Smooth muscle cell (in vitro differentiated cells): Measurements from ENCODE around the gene ZCCHC7. TPM values are rescaled to one million over a fixed set of nuclear protein-coding genes. Genes with fewer than 3 reads are reported as not detected.

Source experiments
- DNase-seq: peaks from one replicate; lab custom pipeline; 2025; ENCODE audit not compliant: unreplicated experiment; lab: John Stamatoyannopoulos, UW
- H2AFZ ChIP-seq: fragments of 200-600 bp; sonication (generic); 2 replicates; pipeline ENCODE4 v1.6.0; 2016; ENCODE audit warnings: antibody characterized with exemption, low read depth, mild to moderate bottlenecking
- H3F3A ChIP-seq: fragments of 200-600 bp; sonication (generic); 2 replicates; pipeline ENCODE4 v1.6.0; 2017; ENCODE audit warnings: antibody characterized with exemption, low read depth
- H3K27ac ChIP-seq: fragments of 200-600 bp; sonication (generic); 2 replicates; pipeline ENCODE4 v1.5.1; 2016; ENCODE audit warnings: low read depth, mild to moderate bottlenecking
- H3K27me3 ChIP-seq: fragments of 200-600 bp; sonication (generic); 2 replicates; pipeline ENCODE4 v1.6.1; 2016; ENCODE audit warnings: low read depth, mild to moderate bottlenecking
- H3K36me3 ChIP-seq: fragments of 200-600 bp; sonication (generic); 2 replicates; pipeline ENCODE4 v1.5.1; 2016; ENCODE audit warnings: low read depth
- H3K4me1 ChIP-seq: fragments of 200-600 bp; sonication (generic); 2 replicates; pipeline ENCODE4 v1.5.1; 2016; ENCODE audit warnings: low read depth
- H3K4me2 ChIP-seq: fragments of 200-600 bp; sonication (generic); 2 replicates; pipeline ENCODE4 v1.6.0; 2016; ENCODE audit warnings: mild to moderate bottlenecking
- H3K4me3 ChIP-seq: fragments of 200-600 bp; sonication (generic); 2 replicates; pipeline ENCODE4 v1.5.1; 2016; ENCODE audit warnings: mild to moderate bottlenecking
- H3K79me2 ChIP-seq: fragments of 200-600 bp; sonication (generic); 2 replicates; pipeline ENCODE4 v1.6.0; 2016; ENCODE audit warnings: low read depth, mild to moderate bottlenecking
- H3K9ac ChIP-seq: fragments of 200-600 bp; sonication (generic); 2 replicates; pipeline ENCODE4 v1.6.0; 2016; ENCODE audit warnings: low read depth
- H3K9me3 ChIP-seq: fragments of 200-600 bp; sonication (generic); replicated peaks from 2 replicates; pipeline ENCODE4 v1.5.1; 2016; ENCODE audit warnings: low read depth
- H4K20me1 ChIP-seq: fragments of 200-600 bp; sonication (generic); 2 replicates; pipeline ENCODE4 v1.6.0; 2016; ENCODE audit warnings: low read depth
- CTCF ChIP-seq: fragments of 200-600 bp; sonication (generic); IDR thresholded peaks from 2 replicates; pipeline ENCODE4 v1.5.1; 2017; ENCODE audit warnings: borderline replicate concordance, mild to moderate bottlenecking, antibody characterized with exemption; ENCODE audit not compliant: insufficient read depth, poor library complexity, severe bottlenecking
- WGBS: methylation state at CpG from one replicate; pipeline ENCODE4 v1.1.7; 2016; ENCODE audit warnings: low lambda C conversion rate; 5-methylcytosine and 5-hydroxymethylcytosine counted together
- polyA plus RNA-seq: library from polyadenylated mRNA; unstranded; fragments of >200 nt; fragmentation: Nextera tagmentation; extraction: Ambion mirVana; gene quantifications from 2 replicates; pipeline ENCODE4 v1.2.1, GENCODE V29; 2016
- total RNA-seq: library from RNA; depleted of rRNA; stranded (reverse); fragments of >200 nt; gene quantifications from 2 replicates; pipeline ENCODE4 v1.2.3, GENCODE V29; 2014

The ZCCHC7 gene
- total and polyA plus RNA-seq, 2 experiments from 2014 or later: 19.0 to 24.7 TPM

GRCh38 chr9:37348917-37349316, 228.5 kb downstream of the ZCCHC7 start:
- DNase-seq: no peak
- Histone ChIP-seq H3K27ac (no peak overlapping the region), H3K9ac (no peak overlapping the region), H3K4me2 (no peak overlapping the region), H3K4me1 (no peaks in the 10 kb centered on the region), H4K20me1 (no peaks in the 10 kb centered on the region), H2AFZ (no peak overlapping the region), H3K4me3 (no peak overlapping the region), H3F3A (no peaks in the 10 kb centered on the region), H3K9me3 (no peaks in the 10 kb centered on the region), H3K79me2 (no peaks in the 10 kb centered on the region), H3K27me3 (no peaks in the 10 kb centered on the region), H3K36me3 (no peaks in the 10 kb centered on the region)
- 96% methylated on average over 3 of the region's 3 CpGs for WGBS
- no peak for TF ChIP-seq CTCF

DNA sequence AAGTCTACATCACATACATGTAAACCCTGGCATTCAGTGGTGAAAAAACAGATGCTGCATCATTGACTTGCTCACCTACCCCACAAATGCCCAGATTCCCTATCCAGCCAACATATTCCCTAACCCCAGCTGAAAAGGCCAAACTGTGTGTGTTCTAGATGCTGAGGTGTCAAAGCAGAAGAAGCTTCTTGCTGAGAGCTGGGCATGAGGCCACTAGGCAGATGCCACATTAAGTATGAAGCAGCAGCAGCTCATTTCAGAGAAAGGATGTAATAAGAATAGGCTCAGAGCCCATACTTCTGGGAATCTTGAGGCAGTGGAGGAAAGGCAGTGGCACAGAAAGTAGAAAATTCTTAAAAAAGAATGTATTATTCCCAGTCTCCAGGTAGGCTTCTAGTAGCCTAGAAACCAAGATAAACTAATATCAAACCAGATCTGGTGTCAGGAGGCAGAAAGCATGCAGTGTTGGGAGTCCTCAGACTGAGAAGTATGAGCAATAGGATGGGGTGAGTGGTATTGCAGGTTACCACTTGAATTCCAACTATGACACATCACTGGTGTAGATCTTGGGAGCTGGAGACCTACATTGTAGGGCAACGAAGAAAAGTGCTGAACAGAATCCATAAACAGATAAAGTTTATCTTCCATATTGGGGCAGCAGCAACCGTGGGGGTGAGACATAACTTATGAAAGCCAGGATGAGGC, 230.3 kb downstream of the ZCCHC7 start:
- H3K27ac ChIP-seq: peak overlapping the region; percentile 8
- no peak overlapping the region for H3K4me2 ChIP-seq
- 84% methylated on average over 2 of the region's 2 CpGs for WGBS

GRCh38 chr9:37353791-37354190, 233.4 kb downstream of the ZCCHC7 start:
- DNase-seq: no peak
- Histone ChIP-seq H3F3A (no peaks in the 10 kb centered on the region), H3K36me3 (no peaks in the 10 kb centered on the region), H3K4me3 (no peak overlapping the region), H3K4me2 (no peak overlapping the region), H3K9ac (no peak overlapping the region), H3K9me3 (no peaks in the 10 kb centered on the region), H3K4me1 (no peaks in the 10 kb centered on the region), H3K79me2 (no peaks in the 10 kb centered on the region), H2AFZ (no peak overlapping the region), H3K27me3 (no peaks in the 10 kb centered on the region), H4K20me1 (peaks cover 8% of the 10 kb centered on the region), H3K27ac (no peak overlapping the region)
- no peak for TF ChIP-seq CTCF
- WGBS: 83% methylated on average over 2 of the region's 2 CpGs

More for the DNA sequence above, 230.3 kb downstream of the ZCCHC7 start:
- H3K79me2 ChIP-seq: no peaks in the 10 kb centered on the region
- no peaks in the 10 kb centered on the region for H3K36me3 ChIP-seq
- H4K20me1 ChIP-seq: peaks cover 8% of the 10 kb centered on the region
- no peak overlapping the region for H2AFZ ChIP-seq
- no peak overlapping the region for H3K9ac ChIP-seq
- DNase-seq: no peak
- H3F3A ChIP-seq: no peaks in the 10 kb centered on the region
- no peak overlapping the region for H3K4me3 ChIP-seq
- no peak for TF ChIP-seq CTCF
- H3K27me3 ChIP-seq: no peaks in the 10 kb centered on the region
- H3K4me1 ChIP-seq: no peaks in the 10 kb centered on the region
- no peaks in the 10 kb centered on the region for H3K9me3 ChIP-seq

GRCh38 chr9:37362430-37362829, 242.1 kb downstream of the ZCCHC7 start:
- Histone ChIP-seq H3K9ac (no peak overlapping the region), H3K27me3 (no peaks in the 10 kb centered on the region), H3K4me2 (no peak overlapping the region), H3K4me1 (no peaks in the 10 kb centered on the region), H3K36me3 (no peaks in the 10 kb centered on the region), H3K27ac (no peak overlapping the region), H2AFZ (no peak overlapping the region), H3K4me3 (no peak overlapping the region), H3F3A (no peaks in the 10 kb centered on the region), H3K9me3 (no peaks in the 10 kb centered on the region), H3K79me2 (no peaks in the 10 kb centered on the region), H4K20me1 (no peaks in the 10 kb centered on the region)
- no peak for TF ChIP-seq CTCF
- WGBS: 95% methylated on average over 4 of the region's 4 CpGs
- no peak for DNase-seq
